K562 (cell line): ENCODE measurements around the gene TMEM107. TPM values are rescaled to one million over a fixed set of nuclear protein-coding genes. Genes with fewer than 3 reads are reported as not detected.

Experiments used
- BHLHE40 ChIP-seq: IDR thresholded peaks from 2 replicates; pipeline ENCODE4 v1.6.1; 2011; ENCODE audit warnings: low read length, improper control_type of control experiment
- DMBX1 ChIP-seq: fragments of 250-450 bp; sonication (Bioruptor Pico); IDR thresholded peaks from 2 replicates; pipeline ENCODE4 v1.8.0; 2022; ENCODE audit warnings: inconsistent platforms, mild to moderate bottlenecking, moderate library complexity, borderline replicate concordance
- ETV1 ChIP-seq: fragments of 450-650 bp; conservative IDR thresholded peaks from 2 replicates; pipeline ENCODE4 v1.6.1; 2016; ENCODE audit warnings: missing genetic modification characterization, control low read depth, low read depth, missing compliant biosample characterization
- FOXP1 ChIP-seq: sonication (generic); formaldehyde crosslinking; IDR thresholded peaks from 2 replicates; pipeline ENCODE4 v1.8.0; 2022; ENCODE audit warnings: mild to moderate bottlenecking, missing genetic modification reagents
- HMGN3 ChIP-seq: IDR thresholded peaks from 2 replicates; pipeline ENCODE4 v1.6.1; 2011; ENCODE audit warnings: borderline replicate concordance, low read depth, mild to moderate bottlenecking, mixed read lengths, low read length; ENCODE audit not compliant: insufficient read length; ENCODE audit errors: extremely low read depth
- ILK ChIP-seq: fragments of 450-650 bp; IDR thresholded peaks from 2 replicates; pipeline ENCODE4 v1.6.1; 2016; ENCODE audit warnings: missing genetic modification characterization, low read depth, mild to moderate bottlenecking, missing compliant biosample characterization, moderate library complexity, borderline replicate concordance
- IRF2 ChIP-seq: sonication (generic); formaldehyde crosslinking; IDR thresholded peaks from 2 replicates; pipeline ENCODE4 v1.8.1; 2022; ENCODE audit warnings: mild to moderate bottlenecking, missing genetic modification reagents
- KAT7 ChIP-seq: sonication (generic); formaldehyde crosslinking; IDR thresholded peaks from 2 replicates; pipeline ENCODE4 v1.8.0; 2022; ENCODE audit warnings: missing genetic modification reagents, mild to moderate bottlenecking, borderline replicate concordance
- MYC ChIP-seq, 2 experiments: fragments of 250-450 bp in 1 of 2; sonication (Bioruptor Pico) in 1 of 2; IDR thresholded peaks; 2 replicates each; pipeline versions ENCODE4 v1.5.1 to v1.6.1; 2012 to 2021; ENCODE audit warnings: low read depth in 2 of 2, borderline replicate concordance in 1 of 2, improper control_type of control experiment in 1 of 2, low read length in 1 of 2, mild to moderate bottlenecking in 1 of 2, moderate library complexity in 1 of 2
- NCOA2 ChIP-seq, 2 experiments: fragments of 450-650 bp; IDR thresholded peaks; 2 replicates each; pipeline ENCODE4 v1.6.1; 2018; ENCODE audit warnings: mild to moderate bottlenecking in 2 of 2, moderate library complexity in 1 of 2; ENCODE audit not compliant: partially characterized antibody in 2 of 2
- POLR2G ChIP-seq: fragments of 200-400 bp; formaldehyde crosslinking; IDR thresholded peaks from 2 replicates; pipeline ENCODE4 v1.6.1; 2017; ENCODE audit warnings: low read depth, mild to moderate bottlenecking, antibody characterized with exemption, low read length, moderate library complexity
- RFX5 ChIP-seq: IDR thresholded peaks from 2 replicates; pipeline ENCODE4 v1.6.1; 2011; ENCODE audit warnings: low read depth, mild to moderate bottlenecking, improper control_type of control experiment, low read length
- SIN3A ChIP-seq, 2 experiments: fragments of 150-350 bp in 1 of 2; IDR thresholded peaks; 2 replicates each; pipeline ENCODE4 v1.6.1; 2011 to 2016; ENCODE audit warnings: borderline replicate concordance in 2 of 2, low read depth in 2 of 2, low read length in 2 of 2, mild to moderate bottlenecking in 2 of 2, moderate library complexity in 2 of 2; ENCODE audit not compliant: control insufficient read depth in 1 of 2
- ZNF263 ChIP-seq: sonication (generic); formaldehyde crosslinking; IDR thresholded peaks from 2 replicates; pipeline ENCODE4 v1.8.0; 2022; ENCODE audit warnings: mild to moderate bottlenecking, missing genetic modification reagents, borderline replicate concordance
- polyA plus RNA-seq, 8 experiments: library from polyadenylated mRNA; depleted of rRNA in 4 of 8; stranded (reverse) in 5 of 8; unstranded in 3 of 8; fragments of >200 nt; fragmentation: Nextera tagmentation in 2 of 8; fragmentation: Illumina TruSeq in 1 of 8; extraction: Ambion mirVana in 2 of 8; extraction: Trizol in 1 of 8; gene quantifications; 2 replicates each; pipeline versions ENCODE4 v1.2.1 to v1.2.3, GENCODE V29; 2011 to 2014; ENCODE audit warnings: inconsistent platforms in 1 of 8, missing spikeins in 1 of 8
- total RNA-seq, 7 experiments: library from RNA; depleted of rRNA in 6 of 7; stranded (reverse); fragments of >200 nt in 6 of 7; fragmentation: Illumina TruSeq in 2 of 7; extraction: Trizol in 2 of 7; gene quantifications; 2 replicates each; pipeline versions ENCODE4 v1.2.1 to v1.2.3, GENCODE V29; 2011 to 2021; ENCODE audit warnings: low replicate concordance in 1 of 7
- TF ChIP-seq, protein P1 (sequence below), 2 experiments: IDR thresholded peaks; 2 replicates each; pipeline ENCODE4 v1.6.1; 2011; ENCODE audit warnings: borderline replicate concordance in 1 of 2, control low read depth in 1 of 2, low read depth in 1 of 2, low read length in 1 of 2, mild to moderate bottlenecking in 1 of 2, mixed read lengths in 1 of 2, moderate library complexity in 1 of 2; ENCODE audit not compliant: insufficient read depth in 1 of 2, insufficient read length in 1 of 2, poor library complexity in 1 of 2, severe bottlenecking in 1 of 2; ENCODE audit errors: extremely low read depth in 1 of 2
- TF ChIP-seq, protein P2 (sequence below): sonication (generic); formaldehyde crosslinking; IDR thresholded peaks from 2 replicates; pipeline ENCODE4 v1.4.0; 2020; ENCODE audit warnings: mild to moderate bottlenecking, missing genetic modification reagents
- TF ChIP-seq, protein P3 (sequence below): sonication (generic); formaldehyde crosslinking; IDR thresholded peaks from 2 replicates; pipeline ENCODE4 v1.9.0; 2022; ENCODE audit warnings: mild to moderate bottlenecking, missing genetic modification reagents
- TF ChIP-seq, protein P4 (sequence below): sonication (generic); formaldehyde crosslinking; IDR thresholded peaks from 2 replicates; pipeline ENCODE4 v1.5.0; 2020; ENCODE audit warnings: missing genetic modification reagents

TMEM107 gene
- total and polyA plus RNA-seq, 9 of the 15 experiments (the other 6 are each of a cell fraction or from before 2014, with no cell fraction given) = 7.1 to 26.2 (median 16.9) TPM

DNA sequence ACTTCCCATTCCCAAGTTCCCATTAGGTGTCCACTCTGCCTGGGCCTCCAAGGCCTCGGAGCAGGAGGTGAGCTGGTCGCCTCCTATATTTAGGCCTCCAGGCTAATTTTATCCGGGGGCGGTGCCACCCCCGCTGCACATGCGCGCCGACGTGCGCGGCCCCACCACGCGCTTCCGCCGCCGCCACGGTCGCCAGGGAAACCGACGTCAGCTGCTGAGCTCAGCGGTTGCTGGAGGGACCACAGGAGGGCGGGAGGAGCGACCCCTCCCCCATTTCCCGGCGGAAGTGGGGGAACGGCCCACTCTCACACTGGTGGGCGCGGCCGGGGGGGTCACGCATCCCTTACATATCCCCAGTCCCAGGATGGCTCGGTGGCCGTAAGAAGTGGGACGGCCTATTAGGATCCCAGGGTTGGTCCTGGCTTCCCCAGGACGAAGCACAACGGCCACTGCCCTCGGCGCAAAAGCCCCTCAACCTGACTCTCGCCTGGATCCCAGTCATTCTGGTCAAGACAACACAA is 25.0 kb downstream of the TMEM107 start (continued):
- TF ChIP-seq MYC (IDR thresholded peaks at IDR 0.05; ENCODE audit: low read depth, low read length) (peak; percentile 62), MYC (CRISPR knock-in tag; IDR thresholded peaks at IDR 0.05; ENCODE audit: borderline replicate concordance, low read depth) (no peak), ILK (tag) (no peak), ETV1 (0 out of 2 replicates have a peak, but pooled peaks have one; percentile 28), BHLHE40 (peak; percentile 50; the same call in 1 of the 2 replicates), IRF2 (CRISPR knock-in tag) (no peak), SIN3A (IDR thresholded peaks at IDR 0.05; ENCODE audit: borderline replicate concordance in 2 of 2, control insufficient read depth in 1 of 2, low read depth in 2 of 2, low read length in 2 of 2) (peak; percentile 40 to 97; a peak in 2 of 4 replicates), RFX5 (no peak), POLR2G (peak; percentile 56; the same call in 1 of the 2 replicates), DMBX1 (CRISPR knock-in tag) (no peak), KAT7 (CRISPR knock-in tag) (peak; percentile 75), NCOA2 (IDR thresholded peaks at IDR 0.05; ENCODE audit: partially characterized antibody in 2 of 2) (no peak), FOXP1 (0 out of 2 replicates have a peak, but pooled peaks have one; percentile 43), ZNF263 (CRISPR knock-in tag) (0 out of 2 replicates have a peak, but pooled peaks have one; percentile 17), HMGN3 (peak; percentile 6)
- TF ChIP-seq, protein P1, sequence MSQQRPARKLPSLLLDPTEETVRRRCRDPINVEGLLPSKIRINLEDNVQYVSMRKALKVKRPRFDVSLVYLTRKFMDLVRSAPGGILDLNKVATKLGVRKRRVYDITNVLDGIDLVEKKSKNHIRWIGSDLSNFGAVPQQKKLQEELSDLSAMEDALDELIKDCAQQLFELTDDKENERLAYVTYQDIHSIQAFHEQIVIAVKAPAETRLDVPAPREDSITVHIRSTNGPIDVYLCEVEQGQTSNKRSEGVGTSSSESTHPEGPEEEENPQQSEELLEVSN (IDR thresholded peaks at IDR 0.05; ENCODE audit: borderline replicate concordance in 1 of 2, extremely low read depth in 1 of 2, insufficient read depth in 1 of 2, insufficient read length in 1 of 2, low read depth in 1 of 2, low read length in 1 of 2, poor library complexity in 1 of 2, severe bottlenecking in 1 of 2) = peak; percentile 11 to 62
- TF ChIP-seq, protein P2, sequence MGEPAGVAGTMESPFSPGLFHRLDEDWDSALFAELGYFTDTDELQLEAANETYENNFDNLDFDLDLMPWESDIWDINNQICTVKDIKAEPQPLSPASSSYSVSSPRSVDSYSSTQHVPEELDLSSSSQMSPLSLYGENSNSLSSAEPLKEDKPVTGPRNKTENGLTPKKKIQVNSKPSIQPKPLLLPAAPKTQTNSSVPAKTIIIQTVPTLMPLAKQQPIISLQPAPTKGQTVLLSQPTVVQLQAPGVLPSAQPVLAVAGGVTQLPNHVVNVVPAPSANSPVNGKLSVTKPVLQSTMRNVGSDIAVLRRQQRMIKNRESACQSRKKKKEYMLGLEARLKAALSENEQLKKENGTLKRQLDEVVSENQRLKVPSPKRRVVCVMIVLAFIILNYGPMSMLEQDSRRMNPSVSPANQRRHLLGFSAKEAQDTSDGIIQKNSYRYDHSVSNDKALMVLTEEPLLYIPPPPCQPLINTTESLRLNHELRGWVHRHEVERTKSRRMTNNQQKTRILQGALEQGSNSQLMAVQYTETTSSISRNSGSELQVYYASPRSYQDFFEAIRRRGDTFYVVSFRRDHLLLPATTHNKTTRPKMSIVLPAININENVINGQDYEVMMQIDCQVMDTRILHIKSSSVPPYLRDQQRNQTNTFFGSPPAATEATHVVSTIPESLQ (CRISPR knock-in tag) = no peak
- TF ChIP-seq, protein P3, sequence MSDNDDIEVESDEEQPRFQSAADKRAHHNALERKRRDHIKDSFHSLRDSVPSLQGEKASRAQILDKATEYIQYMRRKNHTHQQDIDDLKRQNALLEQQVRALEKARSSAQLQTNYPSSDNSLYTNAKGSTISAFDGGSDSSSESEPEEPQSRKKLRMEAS (CRISPR knock-in tag) = peak; percentile 95
- TF ChIP-seq, protein P4, sequence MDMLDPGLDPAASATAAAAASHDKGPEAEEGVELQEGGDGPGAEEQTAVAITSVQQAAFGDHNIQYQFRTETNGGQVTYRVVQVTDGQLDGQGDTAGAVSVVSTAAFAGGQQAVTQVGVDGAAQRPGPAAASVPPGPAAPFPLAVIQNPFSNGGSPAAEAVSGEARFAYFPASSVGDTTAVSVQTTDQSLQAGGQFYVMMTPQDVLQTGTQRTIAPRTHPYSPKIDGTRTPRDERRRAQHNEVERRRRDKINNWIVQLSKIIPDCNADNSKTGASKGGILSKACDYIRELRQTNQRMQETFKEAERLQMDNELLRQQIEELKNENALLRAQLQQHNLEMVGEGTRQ = peak; percentile 26; the same call in 1 of the 2 replicates
